WTC11 (cell line): Measurements from ENCODE around the gene CCNA1. TPM values are rescaled to one million over a fixed set of nuclear protein-coding genes. Genes with fewer than 3 reads are reported as not detected.

ENCODE experiments used
- ATAC-seq: fragments of 200-7000 bp; cut with Tn5 transposase; 2 replicates; pipeline ENCODE4 v1.10.0; 2021; ENCODE audit warnings: mild to moderate bottlenecking, moderate library complexity
- CTCF ChIA-PET: fragments of 300-600 bp; sonication (Branson Sonifier 250); formaldehyde crosslinking; loops from one replicate; lab custom pipeline; 2021; ENCODE audit warnings: antibody characterized with exemption; lab: Charles Lee
- POLR2A ChIA-PET: fragments of 350-600 bp; sonication (Branson Sonifier 250); formaldehyde crosslinking; loops from one replicate; lab custom pipeline; 2021; ENCODE audit warnings: antibody characterized with exemption; lab: Charles Lee
- DNase-seq: peaks from one replicate; pipeline ENCODE4 v3.0.0; 2021; ENCODE audit warnings: low spot score
- H3K27ac Mint-ChIP-seq: 2 replicates; pipeline ENCODE4 v1.8.0; 2021; ENCODE audit warnings: mixed read lengths
- H3K27me3 Mint-ChIP-seq: 2 replicates; pipeline ENCODE4 v1.8.0; 2021; ENCODE audit warnings: low read depth, mild to moderate bottlenecking, moderate library complexity, mixed read lengths
- H3K36me3 Mint-ChIP-seq: 2 replicates; pipeline ENCODE4 v1.8.0; 2021; ENCODE audit warnings: mixed read lengths
- H3K4me1 Mint-ChIP-seq: 2 replicates; pipeline ENCODE4 v1.8.0; 2022; ENCODE audit warnings: mixed read lengths
- H3K4me3 Mint-ChIP-seq: 2 replicates; pipeline ENCODE4 v1.8.0; 2021; ENCODE audit warnings: mild to moderate bottlenecking, moderate library complexity, mixed read lengths
- H3K9me3 Mint-ChIP-seq: 2 replicates; pipeline ENCODE4 v1.8.0; 2021; ENCODE audit warnings: mixed read lengths
- ARID4B ChIP-seq: sonication (generic); formaldehyde crosslinking; IDR thresholded peaks from 2 replicates; pipeline ENCODE4 v1.8.0; 2023; ENCODE audit warnings: missing genetic modification reagents, mild to moderate bottlenecking, borderline replicate concordance
- E2F1 ChIP-seq: sonication (generic); formaldehyde crosslinking; IDR thresholded peaks from 2 replicates; pipeline ENCODE4 v1.8.0; 2022; ENCODE audit warnings: mild to moderate bottlenecking, missing genetic modification reagents
- EMX1 ChIP-seq: fragments of 250-450 bp; sonication (Bioruptor Pico); IDR thresholded peaks from 2 replicates; pipeline ENCODE4 v1.8.0; 2021; ENCODE audit warnings: mild to moderate bottlenecking
- ESRRA ChIP-seq: sonication (generic); formaldehyde crosslinking; IDR thresholded peaks from 2 replicates; pipeline ENCODE4 v1.8.1; 2022; ENCODE audit warnings: mild to moderate bottlenecking, missing genetic modification reagents, borderline replicate concordance
- FOXJ3 ChIP-seq: sonication (generic); formaldehyde crosslinking; IDR thresholded peaks from 2 replicates; pipeline ENCODE4 v1.9.0; 2021; ENCODE audit warnings: missing genetic modification reagents, mild to moderate bottlenecking, borderline replicate concordance
- GABPB1 ChIP-seq: sonication (generic); formaldehyde crosslinking; IDR thresholded peaks from 2 replicates; pipeline ENCODE4 v1.8.1; 2023; ENCODE audit warnings: mild to moderate bottlenecking, missing genetic modification reagents
- GTF2I ChIP-seq: fragments of 250-450 bp; sonication (Bioruptor Pico); conservative IDR thresholded peaks from 2 replicates; pipeline ENCODE4 v1.4.0; 2021; ENCODE audit warnings: mild to moderate bottlenecking
- NFATC4 ChIP-seq: fragments of 250-450 bp; sonication (Bioruptor Pico); IDR thresholded peaks from 2 replicates; pipeline ENCODE4 v1.9.0; 2021; ENCODE audit warnings: mild to moderate bottlenecking
- NR1H2 ChIP-seq: sonication (generic); formaldehyde crosslinking; IDR thresholded peaks from 2 replicates; pipeline ENCODE4 v1.9.0; 2021; ENCODE audit warnings: mild to moderate bottlenecking, moderate library complexity, missing genetic modification reagents
- TCF7 ChIP-seq: sonication (generic); formaldehyde crosslinking; IDR thresholded peaks from 2 replicates; pipeline ENCODE4 v1.8.0; 2022; ENCODE audit warnings: mild to moderate bottlenecking, low read depth, missing genetic modification reagents, moderate library complexity
- TEAD4 ChIP-seq: sonication (generic); formaldehyde crosslinking; IDR thresholded peaks from 2 replicates; pipeline ENCODE4 v1.8.0; 2022; ENCODE audit warnings: mild to moderate bottlenecking, missing genetic modification reagents
- ZNF232 ChIP-seq: sonication (generic); formaldehyde crosslinking; IDR thresholded peaks from 2 replicates; pipeline ENCODE4 v1.8.0; 2022; ENCODE audit warnings: mild to moderate bottlenecking, missing genetic modification reagents
- ZNF317 ChIP-seq: sonication (generic); formaldehyde crosslinking; IDR thresholded peaks from 2 replicates; pipeline ENCODE4 v1.8.1; 2023; ENCODE audit warnings: low read depth, mild to moderate bottlenecking, moderate library complexity, missing genetic modification reagents, borderline replicate concordance
- ZNF416 ChIP-seq: fragments of 250-450 bp; sonication (Bioruptor Pico); IDR thresholded peaks from 2 replicates; pipeline ENCODE4 v1.9.0; 2021; ENCODE audit warnings: mild to moderate bottlenecking, inconsistent platforms
- ZNF671 ChIP-seq: fragments of 250-450 bp; sonication (Bioruptor Pico); IDR thresholded peaks from 2 replicates; pipeline ENCODE4 v1.8.0; 2021; ENCODE audit warnings: mild to moderate bottlenecking
- total RNA-seq: library from RNA; stranded (reverse); gene quantifications from 3 replicates; pipeline ENCODE4 v1.2.3, GENCODE V29; 2021
- TF ChIP-seq, protein P1 (sequence below): sonication (generic); formaldehyde crosslinking; IDR thresholded peaks from 2 replicates; pipeline ENCODE4 v1.8.1; 2022; ENCODE audit warnings: low read depth, missing genetic modification reagents, borderline replicate concordance
- TF ChIP-seq, protein P2 (sequence below): sonication (generic); formaldehyde crosslinking; IDR thresholded peaks from 2 replicates; pipeline ENCODE4 v1.8.1; 2023; ENCODE audit warnings: mild to moderate bottlenecking, missing genetic modification reagents
- TF ChIP-seq, protein P3 (sequence below): fragments of 250-450 bp; sonication (Bioruptor Pico); conservative IDR thresholded peaks from 2 replicates; pipeline ENCODE4 v1.9.0; 2021; ENCODE audit warnings: mild to moderate bottlenecking

Gene CCNA1
- total RNA-seq, 1 experiment from 2014 or later = 3.8 TPM

DNA sequence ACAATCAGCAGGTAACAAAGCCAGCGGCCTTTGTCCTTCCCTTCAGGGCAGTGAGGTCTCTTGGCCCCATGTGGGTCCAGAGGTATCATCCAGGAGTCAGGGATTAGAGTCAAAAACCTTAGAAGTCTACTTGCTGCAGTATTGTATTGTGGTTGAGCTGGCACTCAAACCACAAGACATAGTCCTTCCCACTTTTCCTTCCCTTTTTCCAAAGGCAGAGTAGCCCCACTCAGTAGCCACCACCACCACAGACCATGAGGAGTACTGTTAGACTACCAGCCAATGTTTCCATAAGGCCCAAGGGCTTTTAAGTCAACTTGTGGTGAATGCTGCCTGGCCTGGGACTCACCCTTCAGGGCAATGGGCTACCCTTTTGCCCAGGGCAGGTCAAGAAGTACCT lies 27.1 kb upstream of the CCNA1 start:
- CTCF ChIA-PET = no interaction called here
- no peaks in the 10 kb centered on the region for H3K4me1 Mint-ChIP-seq
- peaks cover 4% of the 10 kb centered on the region; the same call in 1 of the 2 replicates for H3K27me3 Mint-ChIP-seq
- peaks cover 6% of the 10 kb centered on the region; the same call in 1 of the 2 replicates for H3K9me3 Mint-ChIP-seq
- DNase-seq (no peak), ATAC-seq (no peak)
- no peak overlapping the region for H3K27ac Mint-ChIP-seq
- H3K4me3 Mint-ChIP-seq = no peak overlapping the region
- no peak for TF ChIP-seq FOXJ3 (CRISPR knock-in tag)
- TF ChIP-seq, protein P1, sequence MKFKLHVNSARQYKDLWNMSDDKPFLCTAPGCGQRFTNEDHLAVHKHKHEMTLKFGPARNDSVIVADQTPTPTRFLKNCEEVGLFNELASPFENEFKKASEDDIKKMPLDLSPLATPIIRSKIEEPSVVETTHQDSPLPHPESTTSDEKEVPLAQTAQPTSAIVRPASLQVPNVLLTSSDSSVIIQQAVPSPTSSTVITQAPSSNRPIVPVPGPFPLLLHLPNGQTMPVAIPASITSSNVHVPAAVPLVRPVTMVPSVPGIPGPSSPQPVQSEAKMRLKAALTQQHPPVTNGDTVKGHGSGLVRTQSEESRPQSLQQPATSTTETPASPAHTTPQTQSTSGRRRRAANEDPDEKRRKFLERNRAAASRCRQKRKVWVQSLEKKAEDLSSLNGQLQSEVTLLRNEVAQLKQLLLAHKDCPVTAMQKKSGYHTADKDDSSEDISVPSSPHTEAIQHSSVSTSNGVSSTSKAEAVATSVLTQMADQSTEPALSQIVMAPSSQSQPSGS (CRISPR knock-in tag) = no peak
- TF ChIP-seq E2F1 (CRISPR knock-in tag) = no peak
- TF ChIP-seq GTF2I (CRISPR knock-in tag) = no peak
- no peak for TF ChIP-seq ZNF232 (CRISPR knock-in tag)
- TF ChIP-seq TEAD4 (CRISPR knock-in tag) = no peak
- no peak for TF ChIP-seq TCF7 (CRISPR knock-in tag)
- TF ChIP-seq, protein P2, sequence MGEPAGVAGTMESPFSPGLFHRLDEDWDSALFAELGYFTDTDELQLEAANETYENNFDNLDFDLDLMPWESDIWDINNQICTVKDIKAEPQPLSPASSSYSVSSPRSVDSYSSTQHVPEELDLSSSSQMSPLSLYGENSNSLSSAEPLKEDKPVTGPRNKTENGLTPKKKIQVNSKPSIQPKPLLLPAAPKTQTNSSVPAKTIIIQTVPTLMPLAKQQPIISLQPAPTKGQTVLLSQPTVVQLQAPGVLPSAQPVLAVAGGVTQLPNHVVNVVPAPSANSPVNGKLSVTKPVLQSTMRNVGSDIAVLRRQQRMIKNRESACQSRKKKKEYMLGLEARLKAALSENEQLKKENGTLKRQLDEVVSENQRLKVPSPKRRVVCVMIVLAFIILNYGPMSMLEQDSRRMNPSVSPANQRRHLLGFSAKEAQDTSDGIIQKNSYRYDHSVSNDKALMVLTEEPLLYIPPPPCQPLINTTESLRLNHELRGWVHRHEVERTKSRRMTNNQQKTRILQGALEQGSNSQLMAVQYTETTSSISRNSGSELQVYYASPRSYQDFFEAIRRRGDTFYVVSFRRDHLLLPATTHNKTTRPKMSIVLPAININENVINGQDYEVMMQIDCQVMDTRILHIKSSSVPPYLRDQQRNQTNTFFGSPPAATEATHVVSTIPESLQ = no peak
- TF ChIP-seq ZNF671 = no peak
- TF ChIP-seq NFATC4 (CRISPR knock-in tag) = no peak
- no peak for TF ChIP-seq ZNF317 (CRISPR knock-in tag)
- no peak for TF ChIP-seq ZNF416
- no peak for TF ChIP-seq ARID4B (CRISPR knock-in tag)
- no peak for TF ChIP-seq EMX1 (CRISPR knock-in tag)
- TF ChIP-seq GABPB1 (CRISPR knock-in tag) = no peak
- TF ChIP-seq ESRRA (CRISPR knock-in tag) = no peak
- H3K36me3 Mint-ChIP-seq = no peaks in the 10 kb centered on the region
- POLR2A ChIA-PET = no interaction called here

DNA sequence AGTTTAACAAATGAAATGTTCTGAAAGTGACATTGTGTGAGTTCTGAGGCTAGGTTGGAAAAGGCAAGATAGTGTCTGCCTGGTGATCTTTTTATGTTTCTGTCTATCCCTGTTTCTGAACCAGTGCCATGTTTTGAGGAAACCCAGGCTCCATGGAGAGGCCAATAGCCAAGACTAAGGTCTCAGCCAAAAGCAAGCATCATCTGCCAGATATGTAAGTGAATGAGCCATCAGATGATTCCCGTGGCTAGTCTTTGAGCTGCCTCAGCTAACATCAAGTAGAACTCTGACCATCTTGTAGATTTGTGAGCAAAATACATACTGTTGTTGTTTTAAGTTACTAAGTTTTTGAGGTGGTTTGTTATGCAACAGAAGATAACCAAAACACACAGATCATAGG lies 19.6 kb upstream of the CCNA1 start:
- H3K27me3 Mint-ChIP-seq = peaks cover 4% of the 10 kb centered on the region; the same call in 1 of the 2 replicates
- POLR2A ChIA-PET = no interaction called here
- no peaks in the 10 kb centered on the region; the same call in 1 of the 2 replicates for H3K4me1 Mint-ChIP-seq

More for the DNA sequence above, 19.6 kb upstream of the CCNA1 start:
- H3K36me3 Mint-ChIP-seq = peaks cover 14% of the 10 kb centered on the region
- ATAC-seq = no peak
- no peak for DNase-seq
- no peak overlapping the region for H3K27ac Mint-ChIP-seq
- H3K4me3 Mint-ChIP-seq = no peak overlapping the region
- no peak for TF ChIP-seq NR1H2 (CRISPR knock-in tag)
- TF ChIP-seq, protein P3, sequence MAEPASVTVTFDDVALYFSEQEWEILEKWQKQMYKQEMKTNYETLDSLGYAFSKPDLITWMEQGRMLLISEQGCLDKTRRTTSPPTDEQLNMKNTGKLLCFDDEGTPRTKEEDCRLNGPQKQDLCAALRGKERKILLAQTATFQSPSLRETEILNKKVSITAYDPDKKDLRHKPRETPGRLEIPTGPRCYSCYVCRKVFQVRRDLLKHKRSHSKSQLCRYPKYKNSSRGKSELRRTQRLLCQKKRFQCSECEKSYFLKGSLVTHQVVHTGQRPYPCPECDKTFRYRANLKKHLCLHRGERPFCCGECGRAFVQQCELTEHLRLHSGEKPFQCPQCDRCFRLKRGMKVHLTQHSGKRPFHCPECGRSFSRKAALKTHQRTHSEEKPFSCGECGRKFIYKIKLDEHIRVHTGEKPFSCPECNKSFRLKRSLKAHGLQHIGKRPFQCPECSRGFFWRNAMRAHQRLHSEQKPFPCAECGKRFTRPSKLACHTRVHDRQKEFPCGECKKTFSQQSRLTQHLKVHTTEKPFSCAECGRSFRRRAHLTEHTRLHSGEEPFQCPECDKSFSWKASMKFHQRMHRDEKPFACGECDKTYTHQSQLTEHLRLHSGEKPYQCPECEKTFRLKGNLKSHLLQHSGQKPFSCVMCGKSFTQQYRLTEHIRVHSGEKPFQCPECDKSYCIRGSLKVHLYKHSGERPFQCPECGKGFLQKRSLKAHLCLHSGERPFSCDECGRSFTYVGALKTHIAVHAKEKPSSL (CRISPR knock-in tag) = no peak
- TF ChIP-seq, all 79 proteins: peak for 0
- H3K9me3 Mint-ChIP-seq = peaks cover 37% of the 10 kb centered on the region
- CTCF ChIA-PET = no interaction called here
